OCI-M1 (cell line): ENCODE results near the gene GABRD.

Experiments used
- DNase-seq: peaks from one replicate; lab custom pipeline; 2025; lab: John Stamatoyannopoulos, UW

The GABRD gene

DNA sequence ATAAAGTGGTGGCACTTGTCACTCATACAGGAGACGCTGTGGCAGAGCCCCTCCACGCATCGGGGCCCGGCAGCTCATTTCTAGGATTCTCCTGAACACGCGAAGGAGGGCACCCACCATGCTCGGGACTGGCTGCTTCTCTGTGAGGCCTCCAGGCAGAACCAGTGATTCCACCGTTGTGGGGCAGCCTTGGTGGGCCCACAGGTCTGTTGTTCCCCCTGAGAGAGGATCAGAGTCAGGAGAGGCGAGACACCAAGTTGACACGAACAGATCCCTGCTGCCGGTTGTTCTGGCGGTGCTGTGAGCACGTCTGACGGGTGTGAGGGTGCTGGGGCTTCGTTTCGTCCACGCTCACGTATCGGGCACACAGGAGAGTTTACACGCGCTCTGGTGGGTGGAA lies 57.7 kb downstream of the GABRD start:
- DNase-seq, result no peak

DNA sequence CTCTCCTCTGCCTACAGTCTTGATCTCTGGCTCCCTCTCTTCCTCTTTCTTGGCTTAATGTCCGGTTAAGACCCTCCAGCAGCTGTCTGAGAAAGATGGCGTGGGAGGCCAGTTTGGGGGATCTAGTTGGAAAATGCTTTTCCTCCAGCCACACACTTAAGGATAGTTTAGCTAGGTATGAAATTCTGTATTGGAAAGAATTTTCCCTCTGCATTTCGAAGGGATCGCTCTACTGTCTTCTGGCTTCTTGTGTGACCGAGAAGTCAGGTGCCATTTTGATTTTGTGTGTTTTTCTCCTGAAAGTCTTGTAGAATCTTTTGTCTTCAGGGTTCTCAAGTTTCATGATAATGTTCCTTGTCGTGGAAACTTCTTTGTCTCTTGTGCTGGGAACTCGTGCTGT lies 59.0 kb downstream of the GABRD start:
- DNase-seq, result no peak

DNA sequence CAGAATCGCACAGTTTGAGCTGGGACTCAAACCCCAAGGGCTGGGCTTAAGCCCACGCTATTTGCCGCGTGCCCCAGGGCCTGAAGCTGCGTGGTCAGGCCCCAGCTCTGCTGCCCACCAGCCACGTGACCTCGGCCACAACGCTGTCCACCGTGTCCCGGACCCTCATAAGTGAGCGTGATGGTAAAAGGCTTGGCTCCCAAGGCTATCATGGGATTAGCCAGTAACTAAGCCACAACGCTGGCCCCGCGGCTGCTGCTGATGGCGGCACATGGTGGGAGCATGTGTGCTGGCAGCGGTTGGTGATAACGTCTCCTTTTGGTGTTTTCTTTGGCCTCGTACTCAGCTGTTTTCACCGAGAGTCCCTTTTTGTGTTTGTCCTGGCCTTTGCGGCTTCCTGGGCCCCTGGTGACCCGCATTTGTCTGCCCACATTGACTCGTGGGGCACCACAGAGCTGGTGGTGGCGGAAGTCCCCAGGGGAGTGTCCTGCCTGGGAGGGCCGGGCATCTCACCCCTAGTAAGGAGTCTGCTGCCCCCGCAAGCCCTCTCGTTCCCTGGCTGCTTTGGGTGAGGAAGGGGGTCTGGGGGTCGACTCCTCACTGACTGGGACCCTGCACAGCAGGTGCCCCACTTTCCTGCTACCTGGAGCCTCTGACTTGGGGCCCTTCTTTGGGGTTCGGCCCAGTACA lies 60.4 kb downstream of the GABRD start:
- DNase-seq, result no peak

DNA sequence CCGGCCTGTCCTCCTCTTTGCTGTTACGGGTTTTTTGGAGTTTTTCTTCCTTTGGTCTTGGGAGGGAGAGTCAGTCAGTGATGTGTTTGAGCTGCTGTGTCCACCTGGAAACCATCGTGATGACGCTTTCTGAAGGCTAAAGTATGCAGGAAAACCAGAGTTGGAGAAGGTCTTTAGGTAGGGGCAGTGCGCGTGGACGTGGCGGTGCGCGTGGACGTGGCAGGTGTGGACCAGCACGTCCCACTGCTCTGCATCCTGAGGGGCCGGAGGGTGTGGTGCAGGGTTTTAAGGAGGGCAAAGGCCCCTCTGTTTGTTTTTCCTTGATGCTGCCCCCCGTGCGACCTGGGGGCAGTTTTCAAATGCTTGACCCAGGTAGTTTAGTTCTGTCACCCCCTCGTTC lies 61.0 kb downstream of the GABRD start:
- no peak for DNase-seq
